Esophagus squamous epithelium (tissue), 4 donors: ENCODE measurements around the gene SPECC1.
"Not testable (repeated sequence)": the region's sequence is repeated elsewhere in the genome, so short reads cannot be mapped to it uniquely, and the experiment has no call there.

Experiments used
- CTCF ChIP-seq, 6 experiments: fragments of 450-650 bp in 4 of 6; fragments of 200-600 bp in 2 of 6; sonication (generic) in 2 of 6; IDR thresholded peaks; one replicate each; pipeline ENCODE4 v1.5.1; 2016 to 2019; ENCODE audit warnings: antibody characterized with exemption in 6 of 6, mild to moderate bottlenecking in 4 of 6, moderate library complexity in 4 of 6
- POLR2A ChIP-seq, 4 donors: fragments of 450-650 bp; IDR thresholded peaks; one replicate each; pipeline ENCODE4 v1.6.1; 2017; ENCODE audit warnings: antibody characterized with exemption in 4 of 4, mild to moderate bottlenecking in 4 of 4, moderate library complexity in 3 of 4

- TF ChIP-seq CTCF, POLR2A (IDR thresholded peaks at IDR 0.05): not testable (repeated sequence)
Observed at GRCh38 chr17:20363846-20364245, 354.7 kb downstream of the SPECC1 start.
